Measurements from ENCODE around the gene TULP3.

TULP3 gene

DNA sequence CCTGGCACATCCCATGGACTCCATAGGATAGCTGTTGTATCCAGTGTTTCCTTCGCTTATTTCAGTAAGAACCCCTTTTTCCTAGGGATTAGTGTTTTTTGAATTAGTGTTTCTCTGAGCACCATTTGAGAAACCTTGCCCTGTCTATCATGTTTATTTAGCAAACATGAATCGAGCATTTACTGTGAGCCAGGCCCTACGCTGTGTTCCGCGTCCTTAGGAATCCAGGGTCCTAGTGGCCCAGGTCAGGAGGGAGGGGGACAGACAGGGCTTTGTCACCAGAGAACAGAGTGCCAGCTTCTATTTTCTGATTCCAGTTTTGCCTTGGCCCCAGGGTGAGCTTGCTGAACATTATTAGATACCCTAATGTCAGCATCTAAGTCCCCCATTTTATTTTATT is 71.0 kb downstream of the TULP3 start:
- H3K9me3 Mint-ChIP-seq (ENCODE audit: low read depth), result no peaks in the 10 kb centered on the region
- no peak overlapping the region for H3K4me3 Mint-ChIP-seq
- peaks cover 18% of the 10 kb centered on the region for H3K4me1 Mint-ChIP-seq (ENCODE audit: low read depth)
- H3K36me3 Mint-ChIP-seq, result no peaks in the 10 kb centered on the region
- no peak overlapping the region for H3K27ac Mint-ChIP-seq
- peaks cover 30% of the 10 kb centered on the region for H3K27me3 Mint-ChIP-seq

DNA sequence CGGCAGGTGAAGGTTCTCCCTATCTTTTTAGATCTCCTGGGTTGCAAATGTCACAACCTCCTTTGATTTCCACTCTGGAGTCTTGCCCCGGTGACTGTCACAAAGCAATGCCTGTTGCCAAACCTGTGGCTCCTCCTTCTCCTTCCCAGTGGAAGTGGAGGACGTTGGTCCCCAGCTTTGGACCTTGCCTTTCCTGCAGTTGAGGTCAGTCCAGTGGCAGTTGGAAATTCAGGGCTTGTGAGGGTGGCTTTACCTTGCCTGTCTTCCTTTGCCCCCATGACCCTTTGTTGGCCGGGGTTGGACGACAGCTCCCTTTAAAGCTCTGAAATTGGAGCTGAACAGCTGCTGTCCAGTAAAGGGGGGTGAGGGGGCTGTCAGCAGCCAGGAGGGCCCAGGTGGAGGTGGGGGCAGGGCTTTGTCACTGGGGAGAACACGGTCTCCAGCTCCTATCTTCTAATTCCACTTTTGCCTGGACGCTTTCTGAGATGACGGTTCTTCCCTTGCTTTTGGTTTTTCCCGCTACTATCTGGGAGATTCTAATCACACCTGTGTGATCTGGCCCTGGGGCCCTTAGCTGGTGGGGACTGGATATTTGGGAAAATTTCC is 72.6 kb downstream of the TULP3 start:
- Mint-ChIP-seq H3K36me3 (no peaks in the 10 kb centered on the region), H3K27me3 (peaks cover 21% of the 10 kb centered on the region), H3K9me3 (ENCODE audit: low read depth) (no peaks in the 10 kb centered on the region), H3K27ac (no peak overlapping the region), H3K4me1 (ENCODE audit: low read depth) (peaks cover 15% of the 10 kb centered on the region), H3K4me3 (no peak overlapping the region)

DNA sequence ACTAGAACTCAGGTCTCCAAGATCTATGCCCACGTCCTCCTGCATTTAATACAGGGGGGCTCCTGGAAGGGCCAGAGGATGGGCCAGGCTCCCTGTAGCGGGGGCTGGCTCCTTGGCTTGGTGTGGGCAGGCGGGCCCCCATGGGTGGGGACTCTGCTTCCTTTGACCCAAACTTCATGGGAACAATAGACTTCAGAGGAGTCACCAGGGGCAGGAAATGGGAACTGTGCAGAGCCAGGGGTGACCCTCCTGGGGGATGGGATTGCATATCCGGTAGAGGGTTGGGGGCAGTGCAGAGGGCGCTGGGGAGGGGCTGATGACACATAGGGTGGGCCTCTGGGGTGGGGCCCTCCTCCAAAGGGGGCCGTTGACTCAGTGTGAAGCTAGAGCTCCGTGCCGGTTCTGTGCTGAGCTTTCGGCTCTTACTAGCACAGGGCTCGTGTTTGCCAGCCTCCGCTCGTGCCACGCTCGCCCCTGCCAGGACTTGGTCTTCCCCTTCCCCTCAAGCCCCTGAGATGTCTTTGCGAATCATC is 73.1 kb downstream of the TULP3 start:
- Mint-ChIP-seq H3K36me3 (no peaks in the 10 kb centered on the region), H3K27me3 (peaks cover 18% of the 10 kb centered on the region), H3K9me3 (ENCODE audit: low read depth) (no peaks in the 10 kb centered on the region), H3K4me1 (ENCODE audit: low read depth) (peaks cover 12% of the 10 kb centered on the region), H3K27ac (no peak overlapping the region), H3K4me3 (no peak overlapping the region)

DNA sequence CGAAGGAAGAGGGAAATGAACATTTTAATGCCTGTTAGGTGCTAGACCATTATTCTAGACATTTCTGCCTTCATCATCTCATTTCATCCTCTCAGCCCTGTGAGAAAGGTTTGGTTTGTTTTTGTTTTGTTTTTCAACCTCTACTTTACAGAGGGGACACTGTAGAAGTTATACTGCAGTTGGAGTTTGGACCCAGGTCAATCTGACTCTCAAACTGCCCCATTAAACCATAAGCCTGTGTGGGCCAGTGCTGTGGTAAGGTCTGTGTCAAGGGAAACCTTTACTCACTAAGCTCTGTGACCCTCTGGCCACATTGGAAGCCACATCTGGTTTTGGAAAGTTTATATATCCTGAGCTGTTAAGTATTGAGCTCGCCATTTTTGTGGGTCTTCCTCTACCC is 77.0 kb downstream of the TULP3 start:
- Mint-ChIP-seq H3K4me3 (no peak overlapping the region), H3K36me3 (no peaks in the 10 kb centered on the region), H3K9me3 (ENCODE audit: low read depth) (no peaks in the 10 kb centered on the region), H3K4me1 (ENCODE audit: low read depth) (no peaks in the 10 kb centered on the region), H3K27ac (no peak overlapping the region), H3K27me3 (peaks cover 10% of the 10 kb centered on the region)

DNA sequence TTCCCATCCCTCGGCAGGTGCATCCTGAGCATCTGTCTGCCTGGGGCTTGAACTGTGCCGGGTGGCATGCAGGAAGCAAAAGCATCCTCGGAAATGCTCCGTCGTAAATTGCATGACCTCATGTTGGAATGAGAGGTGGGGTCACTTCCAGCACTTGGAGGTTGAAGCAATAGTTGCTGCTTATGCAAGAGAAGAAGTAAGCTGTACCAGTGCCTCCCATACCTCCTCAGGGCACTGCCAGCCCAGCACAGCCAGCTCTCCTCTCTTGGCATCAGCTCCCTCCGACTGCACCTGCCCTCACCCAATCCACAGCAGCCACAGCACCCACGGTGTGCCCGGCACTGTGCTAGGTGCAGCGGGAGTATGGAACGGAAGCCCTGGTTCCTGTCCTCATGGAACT is 80.1 kb downstream of the TULP3 start:
- H3K36me3 Mint-ChIP-seq, result no peaks in the 10 kb centered on the region
- peaks cover 11% of the 10 kb centered on the region for H3K27me3 Mint-ChIP-seq
- H3K4me3 Mint-ChIP-seq, result no peak overlapping the region
- no peaks in the 10 kb centered on the region for H3K4me1 Mint-ChIP-seq (ENCODE audit: low read depth)
- H3K27ac Mint-ChIP-seq, result no peak overlapping the region
- H3K9me3 Mint-ChIP-seq (ENCODE audit: low read depth), result no peaks in the 10 kb centered on the region

DNA sequence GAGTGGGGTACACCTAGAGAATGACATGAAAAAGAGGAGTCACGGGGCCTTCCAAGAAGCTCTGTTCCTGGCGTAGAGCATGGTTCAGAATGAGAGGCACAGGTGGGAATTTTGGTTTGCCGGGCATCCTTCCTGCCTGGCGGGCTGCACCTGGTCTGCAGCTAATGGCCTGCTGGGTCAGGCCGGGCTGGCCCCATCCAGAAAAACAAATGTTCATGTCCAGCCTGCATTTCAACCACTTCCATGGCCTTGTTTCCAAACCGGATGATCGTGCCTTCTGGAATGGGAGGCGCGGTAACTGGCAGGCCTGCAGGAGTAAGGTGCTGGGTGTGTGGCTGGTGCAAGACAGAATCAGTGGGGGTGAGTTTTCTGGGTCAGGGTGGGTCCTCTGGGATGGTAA is 82.9 kb downstream of the TULP3 start:
- Mint-ChIP-seq H3K27me3 (peaks cover 10% of the 10 kb centered on the region), H3K9me3 (ENCODE audit: low read depth) (no peaks in the 10 kb centered on the region), H3K4me3 (no peak overlapping the region), H3K27ac (no peak overlapping the region), H3K4me1 (ENCODE audit: low read depth) (no peaks in the 10 kb centered on the region), H3K36me3 (no peaks in the 10 kb centered on the region)

DNA sequence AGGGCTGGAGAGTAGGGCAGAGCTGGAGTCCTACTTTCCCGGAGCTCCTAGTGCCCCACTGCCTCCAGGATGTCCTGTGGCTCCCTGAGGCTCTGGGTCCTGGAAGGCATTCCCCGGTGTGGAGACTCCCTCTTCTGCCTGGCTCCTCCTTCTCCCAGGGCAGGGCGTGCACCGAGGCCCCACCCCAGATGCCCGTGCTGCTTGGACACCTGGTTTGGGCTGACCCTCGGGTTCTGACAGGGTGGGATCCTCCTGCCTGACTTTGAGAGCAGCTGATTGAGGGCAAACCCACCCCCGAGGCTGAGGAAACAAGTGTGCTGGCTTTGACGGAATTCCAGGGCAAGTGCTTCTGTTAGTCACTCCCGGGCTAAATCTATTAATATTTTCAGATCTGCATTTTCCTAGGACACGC is 83.9 kb downstream of the TULP3 start:
- H3K36me3 Mint-ChIP-seq, result no peaks in the 10 kb centered on the region

DNA sequence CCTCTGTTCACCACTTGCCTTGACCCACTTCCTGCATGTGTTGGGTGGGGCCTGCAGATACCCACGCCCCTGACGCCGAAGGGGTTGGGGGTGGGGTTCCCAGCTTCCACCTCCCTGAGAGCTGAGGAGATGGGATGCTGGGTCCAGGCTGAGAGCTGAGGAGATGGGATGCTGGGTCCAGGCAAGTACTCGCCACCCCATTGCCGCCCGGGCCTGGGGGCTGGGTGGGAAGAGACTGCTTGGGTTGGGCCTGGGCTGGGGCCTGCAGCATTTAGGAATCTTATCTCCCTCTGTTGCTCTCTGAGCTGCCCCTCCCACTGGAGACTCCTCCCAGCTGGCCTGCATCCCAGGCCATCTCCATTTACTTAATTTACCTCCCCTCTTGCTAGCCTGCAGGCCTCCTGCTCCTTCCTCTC is 85.9 kb downstream of the TULP3 start:
- Mint-ChIP-seq H3K36me3 (no peaks in the 10 kb centered on the region), H3K27me3 (peaks cover 8% of the 10 kb centered on the region), H3K4me3 (no peak overlapping the region), H3K9me3 (ENCODE audit: low read depth) (no peaks in the 10 kb centered on the region), H3K4me1 (ENCODE audit: low read depth) (no peaks in the 10 kb centered on the region), H3K27ac (no peak overlapping the region)

More for the DNA sequence above, 83.9 kb downstream of the TULP3 start:
- H3K4me3 Mint-ChIP-seq, result no peak overlapping the region
- H3K27me3 Mint-ChIP-seq, result peaks cover 10% of the 10 kb centered on the region
- H3K27ac Mint-ChIP-seq, result no peak overlapping the region
- H3K4me1 Mint-ChIP-seq (ENCODE audit: low read depth), result no peaks in the 10 kb centered on the region
- H3K9me3 Mint-ChIP-seq (ENCODE audit: low read depth), result no peaks in the 10 kb centered on the region

DNA sequence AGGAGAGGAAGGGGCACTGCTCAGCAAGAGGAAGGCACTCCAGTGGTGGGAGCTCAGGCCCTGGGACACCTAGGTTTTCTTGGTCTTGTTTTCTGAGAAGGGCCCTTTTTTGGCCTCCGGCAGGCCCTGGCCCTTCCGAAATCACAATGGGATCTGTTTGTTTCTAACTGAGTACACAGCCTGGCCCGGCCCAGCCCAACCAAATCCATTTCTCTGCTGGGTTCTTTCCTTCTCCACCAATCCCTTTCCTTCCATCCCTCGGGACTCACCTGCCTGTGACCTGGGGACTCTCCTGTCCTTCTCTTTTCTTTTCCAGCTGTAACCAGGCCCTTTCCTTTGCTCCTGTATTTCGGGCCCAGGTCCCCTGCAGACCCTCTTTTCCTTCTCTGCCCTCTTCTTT is 87.1 kb downstream of the TULP3 start:
- no peaks in the 10 kb centered on the region for H3K4me1 Mint-ChIP-seq (ENCODE audit: low read depth)
- H3K4me3 Mint-ChIP-seq, result no peak overlapping the region
- H3K36me3 Mint-ChIP-seq, result no peaks in the 10 kb centered on the region
- H3K27ac Mint-ChIP-seq, result no peak overlapping the region
- no peaks in the 10 kb centered on the region for H3K9me3 Mint-ChIP-seq (ENCODE audit: low read depth)
- peaks cover 6% of the 10 kb centered on the region for H3K27me3 Mint-ChIP-seq

DNA sequence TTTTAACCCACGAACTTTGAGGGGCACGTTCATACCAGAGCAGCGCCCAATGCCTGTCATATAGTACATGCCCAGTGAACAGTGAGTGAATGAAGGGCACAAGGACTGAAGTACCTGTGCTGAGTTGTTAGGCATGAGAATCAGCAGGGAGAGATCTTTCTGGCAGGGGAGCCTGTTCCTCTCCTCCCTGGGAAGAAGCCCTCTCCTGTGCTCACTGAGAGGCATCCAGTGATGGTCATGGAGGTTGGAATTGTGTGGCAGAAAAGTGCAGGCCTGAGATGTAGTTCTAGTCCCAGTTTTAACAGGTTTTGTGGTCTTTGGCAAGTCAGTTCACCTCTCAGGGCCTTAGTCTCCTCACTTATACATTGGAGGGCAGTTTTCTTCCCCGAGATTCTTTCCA is 89.1 kb downstream of the TULP3 start:
- no peak overlapping the region for H3K27ac Mint-ChIP-seq
- no peaks in the 10 kb centered on the region for H3K9me3 Mint-ChIP-seq (ENCODE audit: low read depth)
- H3K36me3 Mint-ChIP-seq, result no peaks in the 10 kb centered on the region

DNA sequence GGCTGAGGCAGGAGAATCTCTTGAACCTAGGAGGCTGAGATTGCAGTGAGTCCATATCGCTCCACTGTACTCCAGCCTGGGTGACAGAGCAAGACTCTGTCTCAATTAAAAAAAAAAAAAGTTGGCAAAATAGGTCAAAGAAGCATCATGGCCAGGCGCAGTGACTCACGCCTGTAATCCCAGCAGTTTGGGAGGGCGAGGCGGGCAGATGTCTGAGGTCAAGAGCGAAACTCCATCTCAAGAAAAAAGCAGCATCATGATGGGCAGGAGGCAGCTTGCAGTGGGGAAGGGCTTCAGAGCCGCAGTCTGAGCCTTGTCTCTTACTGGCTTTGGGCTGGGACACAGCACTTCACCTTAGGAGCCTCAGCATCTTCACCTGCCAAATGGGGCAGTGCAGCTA is 89.9 kb downstream of the TULP3 start:
- H3K4me1 Mint-ChIP-seq (ENCODE audit: low read depth), result no peaks in the 10 kb centered on the region
- no peak overlapping the region for H3K27ac Mint-ChIP-seq
- no peak overlapping the region for H3K4me3 Mint-ChIP-seq
- no peaks in the 10 kb centered on the region for H3K27me3 Mint-ChIP-seq
- no peaks in the 10 kb centered on the region for H3K9me3 Mint-ChIP-seq (ENCODE audit: low read depth)
- H3K36me3 Mint-ChIP-seq, result no peaks in the 10 kb centered on the region

More for the DNA sequence above, 89.1 kb downstream of the TULP3 start:
- Mint-ChIP-seq H3K4me1 (ENCODE audit: low read depth) (no peaks in the 10 kb centered on the region), H3K27me3 (no peaks in the 10 kb centered on the region), H3K4me3 (no peak overlapping the region)

DNA sequence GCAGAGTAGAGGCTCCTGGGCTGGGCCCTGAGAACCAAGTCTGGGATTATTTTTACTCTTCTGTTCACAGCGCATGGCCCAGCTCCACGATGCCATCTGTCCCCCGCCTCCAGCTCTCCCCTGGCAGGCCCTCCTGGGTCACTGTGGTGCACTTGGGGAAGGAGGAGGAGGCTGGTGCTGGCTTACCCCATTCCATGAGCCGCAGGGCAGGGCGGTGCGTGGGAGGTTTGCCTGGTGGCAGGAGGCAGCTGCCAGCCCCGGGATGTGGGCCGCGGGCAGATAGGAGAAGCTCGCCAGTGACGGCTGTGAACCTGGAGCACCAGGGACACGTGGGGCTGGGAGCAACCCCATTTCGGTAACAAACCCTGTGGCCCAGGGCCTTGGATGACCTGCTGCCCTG is 91.7 kb downstream of the TULP3 start:
- Mint-ChIP-seq H3K36me3 (no peaks in the 10 kb centered on the region), H3K27me3 (no peaks in the 10 kb centered on the region), H3K9me3 (ENCODE audit: low read depth) (no peaks in the 10 kb centered on the region), H3K4me1 (ENCODE audit: low read depth) (no peaks in the 10 kb centered on the region), H3K4me3 (no peak overlapping the region), H3K27ac (no peak overlapping the region)

DNA sequence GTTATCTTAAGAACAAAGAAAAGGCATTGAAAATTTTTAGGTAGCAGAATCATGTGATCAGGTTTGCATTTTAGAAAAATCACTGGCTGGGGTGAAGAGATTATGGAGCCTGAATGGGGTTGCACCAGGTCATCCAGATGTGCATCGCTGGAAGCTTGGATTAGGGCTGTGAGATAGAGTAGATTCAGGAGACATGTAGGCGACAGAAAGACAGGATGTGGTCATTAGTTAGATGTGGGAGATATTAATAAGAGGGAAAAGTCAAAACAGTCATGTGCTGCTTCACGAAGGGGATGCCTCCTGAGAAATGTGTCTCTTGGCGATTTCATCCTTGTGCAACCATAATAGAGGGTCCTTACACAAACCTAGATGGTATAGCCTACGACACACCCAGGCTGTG is 93.6 kb downstream of the TULP3 start:
- H3K9me3 Mint-ChIP-seq (ENCODE audit: low read depth), result no peaks in the 10 kb centered on the region
- no peaks in the 10 kb centered on the region for H3K27me3 Mint-ChIP-seq
- H3K4me3 Mint-ChIP-seq, result no peak overlapping the region
- H3K27ac Mint-ChIP-seq, result no peak overlapping the region
- H3K4me1 Mint-ChIP-seq (ENCODE audit: low read depth), result no peaks in the 10 kb centered on the region
- no peaks in the 10 kb centered on the region for H3K36me3 Mint-ChIP-seq

DNA sequence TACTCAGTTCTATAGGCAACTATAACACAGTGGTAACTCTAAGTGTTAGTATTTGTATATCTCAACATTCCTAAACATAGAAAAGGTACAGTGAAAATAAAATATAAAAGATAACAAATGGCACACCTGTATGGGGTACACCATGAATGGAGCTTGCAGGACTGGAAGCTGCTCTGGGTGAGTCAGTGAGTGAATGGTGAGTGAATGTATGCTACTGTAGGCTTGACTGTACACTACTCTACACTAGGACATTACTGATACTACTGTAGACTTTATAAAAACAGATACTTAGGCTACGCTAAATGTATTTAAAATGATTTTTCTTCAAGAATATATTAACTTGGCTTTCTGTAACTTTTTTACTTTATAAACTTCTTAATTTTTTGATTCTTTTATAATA is 94.0 kb downstream of the TULP3 start:
- Mint-ChIP-seq H3K27ac (no peak overlapping the region), H3K27me3 (no peaks in the 10 kb centered on the region), H3K4me3 (no peak overlapping the region), H3K36me3 (no peaks in the 10 kb centered on the region), H3K4me1 (ENCODE audit: low read depth) (no peaks in the 10 kb centered on the region), H3K9me3 (ENCODE audit: low read depth) (peaks cover 2% of the 10 kb centered on the region)

DNA sequence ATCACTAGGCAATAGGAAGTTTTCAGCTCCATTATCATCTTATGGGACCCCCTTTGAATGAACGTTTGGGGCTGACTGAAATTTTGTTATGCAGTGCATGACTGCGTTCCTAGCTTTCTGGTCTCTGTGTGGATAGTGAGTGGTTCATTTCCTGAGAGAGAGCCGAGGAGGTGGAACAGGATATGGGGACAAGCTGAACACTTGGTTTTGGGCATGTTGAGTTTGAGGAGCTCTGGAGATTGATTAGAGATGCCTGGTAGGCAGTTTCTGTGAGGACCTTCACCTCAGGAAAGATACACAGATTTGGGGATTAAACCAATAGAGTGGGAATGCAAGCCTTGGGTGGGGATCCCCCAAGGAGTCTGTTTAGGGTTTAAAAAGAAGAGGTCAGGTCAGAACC is 96.2 kb downstream of the TULP3 start:
- peaks cover 6% of the 10 kb centered on the region for H3K9me3 Mint-ChIP-seq (ENCODE audit: low read depth)
- no peak overlapping the region for H3K4me3 Mint-ChIP-seq
- H3K27me3 Mint-ChIP-seq, result no peaks in the 10 kb centered on the region
- no peaks in the 10 kb centered on the region for H3K36me3 Mint-ChIP-seq
- no peaks in the 10 kb centered on the region for H3K4me1 Mint-ChIP-seq (ENCODE audit: low read depth)
- H3K27ac Mint-ChIP-seq, result no peak overlapping the region

DNA sequence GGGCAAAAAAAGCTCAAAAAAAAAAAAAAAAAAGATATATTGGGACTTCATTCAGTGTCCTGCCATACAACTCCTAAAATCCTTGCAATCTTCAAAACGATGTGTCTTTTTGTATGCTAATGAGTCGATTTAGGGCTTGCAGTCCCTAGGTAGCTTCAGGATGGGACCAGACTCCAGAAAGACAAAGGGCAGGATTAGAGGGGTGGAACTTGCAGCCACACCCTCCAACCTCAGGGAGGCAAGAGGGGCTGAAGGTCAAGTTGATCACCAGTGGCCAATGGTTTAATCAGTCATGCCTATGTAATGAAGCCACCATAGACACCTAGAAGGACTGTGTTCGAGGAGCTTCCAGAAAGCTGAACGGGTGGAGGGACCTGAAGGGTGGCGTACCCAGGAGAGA is 97.8 kb downstream of the TULP3 start:
- H3K27me3 Mint-ChIP-seq, result no peaks in the 10 kb centered on the region
- H3K27ac Mint-ChIP-seq, result no peak overlapping the region
- no peaks in the 10 kb centered on the region for H3K36me3 Mint-ChIP-seq
- H3K4me3 Mint-ChIP-seq, result no peak overlapping the region
- no peaks in the 10 kb centered on the region for H3K4me1 Mint-ChIP-seq (ENCODE audit: low read depth)
- peaks cover 6% of the 10 kb centered on the region for H3K9me3 Mint-ChIP-seq (ENCODE audit: low read depth)
